HEK293 (cell line): ENCODE results near the gene XPO5.

Experiments
- CTCF ChIA-PET: fragments of 350-600 bp; formaldehyde crosslinking; extraction: SDS; loops from one replicate; lab custom pipeline; 2021; ENCODE audit warnings: antibody characterized with exemption; lab: Yijun Ruan, JAX
- POLR2A ChIA-PET: fragments of 300-600 bp; formaldehyde crosslinking; extraction: SDS; loops from one replicate; lab custom pipeline; 2020; ENCODE audit warnings: antibody characterized with exemption, inconsistent platforms; lab: Yijun Ruan, JAX
- H3K27ac ChIP-seq: fragments of 200-500 bp; sonication (Bioruptor generic); 2 replicates; pipeline ENCODE4 v1.5.1; 2014; ENCODE audit warnings: low read depth, low read length, control low read depth, inconsistent platforms; ENCODE audit errors: extremely low read depth
- H3K36me3 ChIP-seq, 2 experiments: fragments of 200-500 bp in 1 of 2; sonication (Bioruptor generic) in 1 of 2; 1 replicate in 1 of 2; 2 replicates in 1 of 2; pipeline ENCODE4 v1.5.1; 2014 to 2017; ENCODE audit warnings: inconsistent platforms in 2 of 2, low read length in 2 of 2; ENCODE audit not compliant: control insufficient read depth in 2 of 2, insufficient read depth in 1 of 2
- H3K4me1 ChIP-seq: fragments of 200-500 bp; sonication (Bioruptor generic); 2 replicates; pipeline ENCODE4 v1.5.1; 2014; ENCODE audit warnings: mild to moderate bottlenecking, low read length, inconsistent platforms; ENCODE audit not compliant: control insufficient read depth, insufficient read depth
- H3K4me3 ChIP-seq: 2 replicates; pipeline ENCODE4 v1.5.1; 2011; ENCODE audit warnings: low read depth, mild to moderate bottlenecking, control low read depth, low read length, moderate library complexity
- H3K9me3 ChIP-seq: fragments of 200-500 bp; sonication (Bioruptor generic); 2 replicates; pipeline ENCODE4 v1.5.1; 2014; ENCODE audit warnings: low read depth, low read length, inconsistent platforms; ENCODE audit not compliant: control insufficient read depth, insufficient read depth
- MZF1 ChIP-seq: fragments of 450-650 bp; formaldehyde crosslinking; IDR thresholded peaks from 2 replicates; pipeline ENCODE4 v1.5.1; 2017; ENCODE audit warnings: missing biosample characterization, missing genetic modification characterization, borderline replicate concordance
- RBAK ChIP-seq: fragments of 450-650 bp; formaldehyde crosslinking; IDR thresholded peaks from 2 replicates; pipeline ENCODE4 v1.5.1; 2016; ENCODE audit warnings: missing biosample characterization, missing genetic modification characterization
- ZBTB11 ChIP-seq: fragments of 450-650 bp; formaldehyde crosslinking; conservative IDR thresholded peaks from 2 replicates; pipeline ENCODE4 v1.5.1; 2016; ENCODE audit warnings: low read depth, missing biosample characterization, missing genetic modification characterization
- ZNF10 ChIP-seq: fragments of 450-650 bp; formaldehyde crosslinking; IDR thresholded peaks from 2 replicates; pipeline ENCODE4 v1.5.1; 2017; ENCODE audit warnings: missing biosample characterization, missing genetic modification characterization
- ZNF138 ChIP-seq: fragments of 450-650 bp; formaldehyde crosslinking; IDR thresholded peaks from 2 replicates; pipeline ENCODE4 v1.5.1; 2016; ENCODE audit warnings: missing biosample characterization, missing genetic modification characterization, borderline replicate concordance
- ZNF19 ChIP-seq: fragments of 450-650 bp; formaldehyde crosslinking; IDR thresholded peaks from 2 replicates; pipeline ENCODE4; 2016; ENCODE audit warnings: missing biosample characterization, missing genetic modification characterization, low read depth
- ZNF24 ChIP-seq: fragments of 450-650 bp; formaldehyde crosslinking; IDR thresholded peaks from 2 replicates; pipeline ENCODE4 v1.5.1; 2016; ENCODE audit warnings: missing biosample characterization, missing genetic modification characterization
- ZNF530 ChIP-seq: fragments of 450-650 bp; formaldehyde crosslinking; IDR thresholded peaks from 2 replicates; pipeline ENCODE4 v1.5.1; 2016; ENCODE audit warnings: low read depth, missing biosample characterization, missing genetic modification characterization
- ZNF558 ChIP-seq: fragments of 450-650 bp; formaldehyde crosslinking; IDR thresholded peaks from 2 replicates; pipeline ENCODE4 v1.5.1; 2016; ENCODE audit warnings: missing biosample characterization, missing genetic modification characterization
- ZNF747 ChIP-seq: fragments of 450-650 bp; formaldehyde crosslinking; IDR thresholded peaks from 2 replicates; pipeline ENCODE4 v1.5.1; 2016; ENCODE audit warnings: missing biosample characterization, missing genetic modification characterization
- ZNF777 ChIP-seq: fragments of 450-650 bp; formaldehyde crosslinking; IDR thresholded peaks from 2 replicates; pipeline ENCODE4 v1.5.1; 2017; ENCODE audit warnings: missing biosample characterization, missing genetic modification characterization, borderline replicate concordance
- ZNF843 ChIP-seq: fragments of 450-650 bp; formaldehyde crosslinking; IDR thresholded peaks from 2 replicates; pipeline ENCODE4 v1.5.1; 2016; ENCODE audit warnings: missing biosample characterization, missing genetic modification characterization
- TF ChIP-seq, protein P1 (sequence below): fragments of 450-650 bp; formaldehyde crosslinking; IDR thresholded peaks from 2 replicates; pipeline ENCODE4 v1.5.1; 2016; ENCODE audit warnings: missing biosample characterization, missing genetic modification characterization, borderline replicate concordance
- TF ChIP-seq, protein P2 (sequence below): fragments of 450-650 bp; formaldehyde crosslinking; IDR thresholded peaks from 2 replicates; pipeline ENCODE4 v1.5.1; 2017; ENCODE audit warnings: missing biosample characterization, missing genetic modification characterization

XPO5 gene

GRCh38 chr6:43621836-43622180 is 46.0 kb upstream of the XPO5 start (continued):
- TF ChIP-seq, protein P1, sequence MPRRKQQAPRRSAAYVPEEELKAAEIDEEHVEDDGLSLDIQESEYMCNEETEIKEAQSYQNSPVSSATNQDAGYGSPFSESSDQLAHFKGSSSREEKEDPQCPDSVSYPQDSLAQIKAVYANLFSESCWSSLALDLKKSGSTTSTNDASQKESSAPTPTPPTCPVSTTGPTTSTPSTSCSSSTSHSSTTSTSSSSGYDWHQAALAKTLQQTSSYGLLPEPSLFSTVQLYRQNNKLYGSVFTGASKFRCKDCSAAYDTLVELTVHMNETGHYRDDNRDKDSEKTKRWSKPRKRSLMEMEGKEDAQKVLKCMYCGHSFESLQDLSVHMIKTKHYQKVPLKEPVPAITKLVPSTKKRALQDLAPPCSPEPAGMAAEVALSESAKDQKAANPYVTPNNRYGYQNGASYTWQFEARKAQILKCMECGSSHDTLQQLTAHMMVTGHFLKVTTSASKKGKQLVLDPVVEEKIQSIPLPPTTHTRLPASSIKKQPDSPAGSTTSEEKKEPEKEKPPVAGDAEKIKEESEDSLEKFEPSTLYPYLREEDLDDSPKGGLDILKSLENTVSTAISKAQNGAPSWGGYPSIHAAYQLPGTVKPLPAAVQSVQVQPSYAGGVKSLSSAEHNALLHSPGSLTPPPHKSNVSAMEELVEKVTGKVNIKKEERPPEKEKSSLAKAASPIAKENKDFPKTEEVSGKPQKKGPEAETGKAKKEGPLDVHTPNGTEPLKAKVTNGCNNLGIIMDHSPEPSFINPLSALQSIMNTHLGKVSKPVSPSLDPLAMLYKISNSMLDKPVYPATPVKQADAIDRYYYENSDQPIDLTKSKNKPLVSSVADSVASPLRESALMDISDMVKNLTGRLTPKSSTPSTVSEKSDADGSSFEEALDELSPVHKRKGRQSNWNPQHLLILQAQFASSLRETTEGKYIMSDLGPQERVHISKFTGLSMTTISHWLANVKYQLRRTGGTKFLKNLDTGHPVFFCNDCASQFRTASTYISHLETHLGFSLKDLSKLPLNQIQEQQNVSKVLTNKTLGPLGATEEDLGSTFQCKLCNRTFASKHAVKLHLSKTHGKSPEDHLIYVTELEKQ: no peak
- no peak for TF ChIP-seq RBAK (tag by site-specific recombination)
- TF ChIP-seq ZNF10 (tag by site-specific recombination): no peak
- no peak for TF ChIP-seq MZF1 (tag by site-specific recombination)
- TF ChIP-seq ZNF843: no peak
- TF ChIP-seq ZNF19 (tag by site-specific recombination): no peak
- no peak for TF ChIP-seq ZNF747
- no peak for TF ChIP-seq ZNF777 (tag by site-specific recombination)
- no peak for TF ChIP-seq ZBTB11 (tag by site-specific recombination)
- no peak for TF ChIP-seq ZNF138 (tag by site-specific recombination)

DNA sequence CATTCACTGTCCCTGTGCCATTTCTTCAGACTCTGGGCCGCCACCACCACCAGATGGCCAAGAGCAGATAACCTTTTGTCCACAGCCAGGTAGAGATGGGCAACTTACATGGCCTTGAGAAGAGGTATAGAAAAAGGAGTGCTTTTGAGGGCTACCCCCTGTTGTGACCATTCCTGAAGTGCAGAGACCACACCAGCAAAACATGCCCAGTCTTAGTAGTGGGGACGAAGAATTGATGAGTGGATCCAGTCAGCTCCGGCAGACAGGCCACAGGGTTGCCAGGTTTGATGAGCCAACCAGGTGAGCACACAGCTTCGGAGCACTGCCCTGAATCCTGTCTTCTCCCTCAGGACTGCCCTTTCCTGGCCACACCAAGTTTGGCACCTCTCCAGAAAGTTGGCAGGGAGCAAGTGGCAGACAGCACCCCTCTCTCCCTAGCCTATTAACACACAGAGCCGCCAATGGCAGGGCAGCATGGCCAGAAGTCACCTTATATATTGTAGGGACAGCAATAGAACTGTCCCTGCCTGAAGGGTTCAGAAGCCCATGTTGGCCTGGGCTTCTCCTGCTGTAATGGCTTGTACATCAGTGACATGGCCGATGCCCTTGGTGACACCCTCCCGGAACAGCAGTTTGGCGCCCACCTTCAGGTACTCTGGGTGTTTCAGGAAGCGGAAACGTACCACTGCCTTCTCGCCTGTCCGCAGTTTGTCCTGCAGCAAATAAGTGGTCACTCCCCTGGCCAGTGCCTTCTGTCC is 45.4 kb upstream of the XPO5 start:
- Histone ChIP-seq H3K27ac (no peak overlapping the region; the same call in 1 of the 2 replicates), H3K9me3 (no peaks in the 10 kb centered on the region), H3K4me3 (no peak overlapping the region), H3K36me3 (peaks cover 25 to 76% of the 10 kb centered on the region in 2 experiments), H3K4me1 (no peaks in the 10 kb centered on the region)
- TF ChIP-seq ZNF24: no peak
- TF ChIP-seq ZNF530 (tag by site-specific recombination): no peak
- TF ChIP-seq, protein P2, sequence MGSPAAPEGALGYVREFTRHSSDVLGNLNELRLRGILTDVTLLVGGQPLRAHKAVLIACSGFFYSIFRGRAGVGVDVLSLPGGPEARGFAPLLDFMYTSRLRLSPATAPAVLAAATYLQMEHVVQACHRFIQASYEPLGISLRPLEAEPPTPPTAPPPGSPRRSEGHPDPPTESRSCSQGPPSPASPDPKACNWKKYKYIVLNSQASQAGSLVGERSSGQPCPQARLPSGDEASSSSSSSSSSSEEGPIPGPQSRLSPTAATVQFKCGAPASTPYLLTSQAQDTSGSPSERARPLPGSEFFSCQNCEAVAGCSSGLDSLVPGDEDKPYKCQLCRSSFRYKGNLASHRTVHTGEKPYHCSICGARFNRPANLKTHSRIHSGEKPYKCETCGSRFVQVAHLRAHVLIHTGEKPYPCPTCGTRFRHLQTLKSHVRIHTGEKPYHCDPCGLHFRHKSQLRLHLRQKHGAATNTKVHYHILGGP (tag by site-specific recombination): peak; percentile 57
- no peak for TF ChIP-seq ZNF558 (tag by site-specific recombination)
- POLR2A ChIA-PET: interaction anchor here (1.2 to 4.0 kb wide), 2 partner anchors 8 to 46 kb away, joined by 4 to 36 read pairs; partner anchors contain the start of genes GTPBP2 and XPO5
- CTCF ChIA-PET: interaction anchor here (0.6 to 1.2 kb wide), 2 partner anchors 13 to 23 kb away, joined by 3 to 5 read pairs; no protein-coding TSS in a partner anchor
